Measurements from ENCODE around the gene PNMA8A.
A peak's percentile ranks its signal among the peaks of the same experiment; 100 is the strongest.

The PNMA8A gene

DNA sequence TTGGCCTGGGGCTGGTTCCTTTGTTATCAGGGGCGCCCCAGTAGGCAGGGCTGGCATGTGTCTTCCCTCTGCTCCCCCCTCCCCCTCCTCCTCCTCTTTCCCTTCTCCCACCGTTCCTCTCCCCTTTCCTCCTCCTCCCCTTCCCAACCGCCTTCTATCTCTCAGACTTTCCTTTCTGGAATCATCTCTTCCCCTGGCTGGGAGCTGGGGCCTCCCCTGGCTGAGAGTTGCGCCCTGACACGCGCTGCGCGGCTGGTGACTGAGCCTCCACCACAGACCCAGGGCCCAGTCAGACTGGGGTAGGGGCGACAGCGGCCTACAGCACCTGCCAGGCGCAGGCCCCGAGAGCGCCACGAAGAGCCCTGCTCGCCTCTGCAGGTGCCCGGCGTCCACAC, 21.5 kb upstream of the PNMA8A start:
- no peak for DNase-seq (ENCODE audit: low read depth)

DNA sequence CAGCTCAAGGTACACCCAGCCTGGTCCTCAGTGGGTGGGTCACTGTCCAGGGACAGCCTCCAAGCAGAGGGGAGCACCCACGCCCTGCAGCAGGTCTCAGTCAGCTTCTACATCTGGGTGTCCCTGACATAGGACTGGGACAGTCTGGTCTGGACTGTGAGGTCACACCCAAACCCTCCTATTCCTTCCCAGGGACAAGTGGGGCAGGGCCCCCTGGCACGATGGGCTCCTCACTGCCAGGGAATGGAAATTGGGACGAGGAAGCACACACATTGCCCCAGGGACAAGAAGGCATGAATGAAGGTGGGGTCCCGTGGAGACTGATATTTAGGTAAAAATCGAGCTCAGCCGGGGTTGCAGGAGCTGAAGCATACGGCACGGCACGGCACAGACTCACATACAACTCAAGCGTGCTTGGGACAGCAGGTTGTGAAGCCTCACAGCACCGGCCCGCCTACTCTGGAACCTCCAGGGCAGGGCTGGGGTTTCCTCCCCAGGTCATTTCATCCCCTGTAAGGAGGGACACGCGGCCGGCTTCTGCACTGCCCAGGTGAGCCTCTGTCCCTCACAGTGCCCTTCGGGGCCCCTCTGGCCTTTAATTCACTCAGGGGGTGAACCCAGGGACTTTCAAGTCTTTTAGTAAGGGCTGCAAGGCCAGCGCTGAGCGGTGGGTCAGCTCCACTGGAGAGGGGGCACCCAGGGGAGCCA, 20.8 kb upstream of the PNMA8A start:
- no peak for DNase-seq (ENCODE audit: low read depth)

DNA sequence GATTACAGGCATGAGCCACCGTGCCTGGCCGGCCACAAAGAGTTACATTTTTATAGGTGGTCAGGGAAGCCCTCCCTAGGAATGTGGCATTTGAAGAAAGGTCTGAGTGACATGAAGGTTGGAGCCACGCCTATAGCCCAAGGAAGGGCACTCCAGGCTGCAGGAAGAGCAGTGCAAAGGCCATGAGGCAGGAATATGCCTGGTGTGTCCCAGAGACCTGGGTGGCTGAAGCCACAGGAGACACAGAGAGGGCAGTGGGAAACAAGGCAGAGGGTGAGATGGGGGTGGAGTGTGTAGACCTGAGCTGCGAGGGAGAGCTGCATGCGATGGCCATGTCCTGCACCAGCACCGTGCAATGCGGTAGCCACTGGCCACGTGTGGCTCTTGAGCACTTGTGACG, 19.4 kb upstream of the PNMA8A start:
- no peak for DNase-seq (ENCODE audit: low read depth)

DNA sequence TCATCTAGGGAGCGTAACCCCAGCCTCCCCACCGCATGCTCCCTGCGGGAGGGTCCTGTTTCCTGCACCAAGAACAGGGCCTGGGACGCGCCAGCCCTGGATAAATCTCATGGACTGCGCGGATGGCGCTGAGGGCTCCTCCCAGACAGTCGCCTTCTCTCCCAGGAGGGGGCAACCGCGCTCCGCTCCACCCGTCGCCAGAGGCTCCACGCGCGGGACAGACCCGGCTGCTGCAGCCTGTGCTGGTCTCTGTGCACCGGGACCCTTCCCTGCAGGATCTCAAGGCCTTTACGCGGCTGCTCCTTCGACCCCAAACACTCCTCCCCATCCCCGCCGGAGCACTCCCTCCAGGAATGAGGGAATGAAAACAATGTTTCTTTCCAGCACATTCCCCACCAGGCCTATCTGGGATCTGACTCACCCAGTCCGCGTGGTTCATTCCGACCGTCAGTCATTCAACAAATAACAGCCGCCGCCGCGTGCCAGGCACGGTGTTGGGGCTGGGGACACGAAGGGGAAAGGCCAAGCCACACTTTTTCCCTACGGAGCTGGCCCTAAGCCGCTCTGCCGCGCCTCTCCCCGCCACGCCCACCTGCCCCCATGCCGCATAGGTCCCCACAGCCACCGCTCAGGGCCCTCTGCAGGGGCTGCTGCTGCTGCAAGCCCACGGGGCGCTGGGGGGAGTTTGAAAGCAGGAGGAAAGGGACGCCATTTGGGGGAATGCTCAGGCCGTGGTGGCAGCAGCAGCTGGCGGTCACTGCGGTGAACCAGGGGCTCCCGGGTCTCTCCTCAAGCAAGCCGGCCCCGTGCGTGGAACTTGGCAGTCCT, 18.3 kb upstream of the PNMA8A start:
- DNase-seq (ENCODE audit: low read depth): no peak

DNA sequence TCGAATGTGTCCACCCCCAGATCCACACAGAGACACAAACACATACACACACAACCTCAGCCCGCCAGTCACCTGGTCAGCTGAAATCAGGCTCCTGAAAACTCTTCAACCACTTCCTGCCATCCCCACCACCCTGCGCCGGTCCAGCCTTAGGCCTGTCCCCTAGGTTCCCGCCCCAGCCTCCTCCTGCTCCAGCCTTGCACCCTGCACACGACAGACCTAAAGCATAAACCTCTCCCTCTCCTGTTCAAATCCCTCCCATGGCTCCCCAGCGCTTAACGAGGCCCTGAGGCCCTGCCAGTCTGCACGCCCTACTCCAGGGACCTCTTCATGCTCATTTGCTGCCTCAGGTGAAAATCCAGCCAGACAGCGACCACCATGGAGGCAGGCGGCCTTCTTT, 17.2 kb upstream of the PNMA8A start:
- DNase-seq (ENCODE audit: low read depth): no peak

DNA sequence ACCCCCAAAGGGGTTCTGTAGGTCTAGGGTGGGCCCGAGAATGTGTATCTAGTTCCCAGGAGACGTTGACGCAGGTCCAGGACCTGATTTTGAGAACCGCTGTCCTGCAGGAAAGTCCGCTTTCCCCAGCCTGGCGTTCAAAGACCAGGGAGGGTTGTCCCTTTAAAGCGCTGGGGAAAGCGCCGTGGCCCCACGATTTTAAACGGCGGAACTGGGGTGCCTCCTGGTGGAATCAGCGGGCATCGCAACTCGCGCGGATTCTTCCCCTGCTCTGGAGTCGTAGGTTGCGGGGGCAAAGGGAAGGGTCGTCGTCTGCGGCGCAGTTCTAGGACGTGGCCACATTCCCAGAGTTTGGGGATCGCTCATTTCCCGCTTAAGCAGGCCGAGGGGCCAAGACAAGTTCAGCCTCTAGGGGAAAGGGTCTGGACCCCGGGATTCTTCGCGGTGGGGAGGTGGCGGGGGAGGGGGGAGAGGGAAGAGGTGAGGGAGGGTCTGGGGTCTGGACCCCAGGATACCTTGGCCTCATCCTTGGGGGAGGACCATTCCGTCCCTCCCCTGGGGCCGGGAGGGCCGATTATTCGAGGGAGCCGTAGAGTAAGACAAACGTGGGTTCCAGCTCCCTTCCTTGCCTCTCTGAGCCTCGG, 16.6 kb upstream of the PNMA8A start:
- peak; percentile 67 for DNase-seq (ENCODE audit: low read depth)

DNA sequence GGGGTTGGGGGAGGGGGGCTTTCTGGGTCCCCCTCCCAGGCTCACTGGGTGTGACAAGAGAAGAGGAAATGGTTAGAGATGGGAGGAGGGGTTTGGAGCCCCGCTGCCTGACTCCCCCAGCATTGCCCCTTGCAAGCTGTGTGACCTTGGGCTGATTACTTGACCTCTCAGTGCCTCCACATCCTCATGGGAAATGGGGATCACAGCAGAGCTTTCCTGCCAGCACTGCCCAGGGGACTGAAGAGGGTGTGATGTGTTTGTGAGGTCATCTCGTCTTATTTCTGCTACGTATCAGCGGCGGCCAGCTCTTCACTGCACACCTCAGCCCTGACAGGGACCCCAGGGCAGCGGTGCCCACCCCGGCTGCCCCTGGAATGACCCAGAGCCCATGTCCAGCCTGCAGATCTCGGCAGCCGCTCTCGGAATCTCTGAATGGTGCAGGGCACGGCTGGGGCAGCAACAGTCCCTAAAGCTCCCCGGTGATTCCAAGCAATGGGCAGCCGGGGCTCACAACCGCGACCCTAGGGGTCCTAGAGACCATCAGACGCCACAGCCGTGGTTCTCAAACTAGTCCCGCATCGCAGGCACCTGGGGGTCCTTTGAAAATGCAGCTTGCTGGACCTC, 15.9 kb upstream of the PNMA8A start:
- DNase-seq (ENCODE audit: low read depth): no peak

DNA sequence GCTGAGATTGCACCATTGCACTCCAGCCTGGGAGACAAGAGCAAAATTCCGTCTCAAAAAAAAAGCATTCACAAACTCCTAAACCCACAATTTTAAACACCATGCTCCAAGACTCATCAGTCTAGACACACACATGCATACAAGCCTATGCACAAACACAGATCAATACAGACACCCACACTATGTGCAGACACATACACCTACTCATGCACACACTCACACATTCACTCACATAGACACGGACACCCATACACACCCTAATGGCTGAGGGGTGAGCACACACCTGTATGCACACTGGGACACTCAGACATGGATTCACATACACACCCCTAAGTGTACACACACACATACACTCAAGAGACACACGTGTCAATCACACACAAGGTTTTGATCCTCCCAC, 15.0 kb upstream of the PNMA8A start:
- no peak for DNase-seq (ENCODE audit: low read depth)

DNA sequence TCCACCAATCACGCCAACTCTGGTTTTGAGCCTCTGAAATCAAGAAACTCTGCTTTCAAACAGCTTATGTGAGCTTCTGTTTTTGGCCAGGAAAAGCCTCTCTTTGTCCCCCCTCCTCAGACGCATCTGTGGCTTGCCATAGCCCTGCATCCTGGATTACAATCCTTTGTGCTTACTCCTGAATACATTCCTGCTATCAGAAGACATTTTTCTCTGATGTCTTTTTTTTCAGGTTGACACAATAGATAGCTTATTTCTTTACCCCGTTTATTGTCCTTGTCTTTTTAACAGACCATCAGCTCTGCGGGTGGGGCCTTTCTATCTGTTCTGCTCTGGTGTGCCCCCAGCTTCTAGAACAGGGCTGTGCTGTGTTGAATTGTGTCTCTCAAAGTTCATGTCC, 13.3 kb upstream of the PNMA8A start:
- DNase-seq (ENCODE audit: low read depth): no peak

DNA sequence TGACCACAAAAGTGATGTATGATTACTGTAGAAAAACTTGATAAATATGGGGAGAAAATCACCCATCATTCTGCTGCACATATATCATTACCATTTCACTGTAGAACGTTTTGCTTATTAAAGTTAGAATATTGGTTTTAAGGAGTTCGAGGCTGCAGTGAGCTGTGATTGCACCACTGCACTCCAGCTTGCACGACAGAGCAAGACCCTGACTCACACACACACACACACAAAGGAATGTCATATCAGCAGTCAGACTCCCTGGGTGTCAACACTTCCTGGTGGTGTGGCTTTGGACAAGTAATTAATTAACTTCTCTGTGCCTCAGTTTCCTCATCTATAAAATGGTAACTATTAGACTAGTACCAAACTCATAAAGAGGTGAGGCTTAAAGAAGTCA, 11.3 kb upstream of the PNMA8A start:
- DNase-seq (ENCODE audit: low read depth): no peak

DNA sequence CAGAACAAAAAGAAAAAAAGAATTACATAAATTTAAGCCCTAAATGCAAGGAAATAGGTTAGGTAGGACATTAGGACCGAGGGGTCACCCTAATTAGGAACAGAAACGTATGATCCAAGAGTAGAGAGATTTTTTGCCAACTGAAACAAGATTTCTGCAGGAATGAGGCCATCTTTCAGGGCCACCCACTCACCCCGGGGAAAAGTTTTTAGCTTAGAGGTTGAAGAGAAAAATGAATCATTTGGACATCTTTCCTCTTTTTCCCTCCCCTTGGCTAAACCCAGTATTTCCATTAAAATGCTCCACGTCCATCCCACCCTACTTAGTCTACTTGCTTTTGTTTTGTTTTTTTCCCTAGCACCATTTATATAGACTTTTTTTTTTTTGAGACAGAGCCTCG, 10.6 kb upstream of the PNMA8A start:
- DNase-seq (ENCODE audit: low read depth): no peak

DNA sequence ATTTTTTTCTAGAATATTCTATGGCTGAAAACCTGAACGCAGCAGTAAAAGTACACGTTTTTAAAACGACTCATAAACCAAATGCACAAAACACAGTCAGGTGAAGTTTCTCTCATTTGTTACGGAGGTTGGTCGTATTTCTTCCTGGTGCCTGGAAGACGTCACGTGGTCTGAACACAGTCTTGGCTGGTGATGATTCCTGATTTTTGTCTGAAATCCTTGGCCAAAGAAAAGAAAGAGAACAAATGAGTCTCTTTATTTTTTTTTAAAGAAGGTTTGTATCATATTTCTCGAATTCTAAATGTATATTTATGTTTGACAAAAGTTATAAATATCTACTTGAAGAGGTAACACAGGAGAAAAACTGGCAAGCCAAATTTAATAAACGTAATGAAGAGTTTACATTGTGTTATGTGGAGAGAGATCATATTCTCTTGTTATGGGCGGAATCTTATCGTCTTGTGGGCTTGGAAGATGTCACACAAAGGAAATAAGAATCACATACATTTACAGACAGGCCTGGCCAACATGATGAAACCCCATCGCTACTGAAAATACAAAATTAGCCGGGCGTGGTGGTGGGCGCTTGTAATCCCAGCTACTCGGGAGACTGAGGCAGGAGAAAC, 10.0 kb upstream of the PNMA8A start:
- no peak for DNase-seq (ENCODE audit: low read depth)

DNA sequence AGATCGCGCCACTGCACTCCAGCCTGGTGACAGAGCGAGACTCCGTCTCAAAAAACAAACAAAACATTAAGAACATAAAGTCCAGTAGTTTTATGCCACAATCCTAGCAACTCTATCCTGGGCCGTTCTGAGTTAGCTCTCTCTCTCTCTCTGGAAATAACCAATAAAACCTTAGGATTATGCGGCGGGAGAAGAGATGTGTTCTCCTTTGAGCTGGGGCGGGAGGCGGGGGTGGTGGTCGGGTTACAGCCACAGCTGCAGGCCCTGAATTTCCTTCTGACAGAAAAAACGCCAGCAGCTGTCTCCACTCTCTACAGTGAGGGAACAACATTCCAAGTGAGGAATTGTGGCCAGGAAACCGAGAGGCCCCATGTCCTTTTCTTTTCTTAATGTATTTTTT, 9.1 kb upstream of the PNMA8A start:
- no peak for DNase-seq (ENCODE audit: low read depth)

DNA sequence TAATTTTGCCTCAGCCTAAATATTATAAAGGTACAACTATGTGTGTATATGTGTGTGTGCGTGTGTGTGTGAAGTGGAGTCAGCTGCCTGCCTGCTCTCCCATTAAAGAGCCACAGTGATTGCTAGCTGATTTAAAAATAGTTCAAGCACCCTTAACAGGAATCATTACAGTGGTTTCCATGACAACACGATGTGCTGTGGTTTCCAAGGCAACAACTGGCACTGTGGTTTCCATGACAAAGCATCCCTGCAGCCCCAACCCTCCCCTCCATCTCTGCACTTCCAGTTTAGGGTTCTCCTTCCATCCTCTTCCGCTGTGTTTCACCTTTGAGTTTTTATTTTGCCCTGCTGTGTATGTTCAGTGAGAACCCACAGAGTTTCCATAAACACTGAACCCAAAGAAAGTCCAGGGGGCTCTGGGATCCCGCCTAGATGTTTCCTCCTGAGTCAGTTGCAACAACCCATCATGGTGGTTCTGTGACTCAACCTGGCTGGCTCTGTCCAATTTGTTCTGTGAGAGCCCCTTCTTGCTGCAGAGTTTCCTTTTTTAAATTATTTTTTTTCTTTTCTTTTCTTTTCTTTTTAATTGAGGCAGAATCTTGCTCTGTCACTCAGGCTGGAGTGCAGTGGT, 7.1 kb upstream of the PNMA8A start:
- no peak for DNase-seq (ENCODE audit: low read depth)

DNA sequence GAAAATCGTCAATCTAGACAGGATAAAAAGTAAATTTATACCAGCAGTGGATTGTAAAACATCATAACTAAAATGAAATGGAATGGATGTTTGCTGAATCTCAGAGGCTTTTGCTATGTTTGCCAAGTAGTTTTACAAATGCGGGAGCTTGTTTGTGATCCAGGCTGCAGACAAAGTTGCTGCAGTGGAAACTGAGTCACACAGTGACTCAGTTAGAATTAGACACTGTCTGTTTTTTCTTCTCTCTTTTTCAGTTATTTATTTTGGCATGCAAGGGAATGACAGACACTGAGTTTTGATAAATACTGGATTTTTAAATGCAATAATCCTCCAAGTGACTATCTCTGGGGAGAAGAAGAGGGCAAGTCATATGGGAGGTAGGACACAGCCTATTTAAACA, 4.6 kb upstream of the PNMA8A start:
- DNase-seq (ENCODE audit: low read depth): no peak

DNA sequence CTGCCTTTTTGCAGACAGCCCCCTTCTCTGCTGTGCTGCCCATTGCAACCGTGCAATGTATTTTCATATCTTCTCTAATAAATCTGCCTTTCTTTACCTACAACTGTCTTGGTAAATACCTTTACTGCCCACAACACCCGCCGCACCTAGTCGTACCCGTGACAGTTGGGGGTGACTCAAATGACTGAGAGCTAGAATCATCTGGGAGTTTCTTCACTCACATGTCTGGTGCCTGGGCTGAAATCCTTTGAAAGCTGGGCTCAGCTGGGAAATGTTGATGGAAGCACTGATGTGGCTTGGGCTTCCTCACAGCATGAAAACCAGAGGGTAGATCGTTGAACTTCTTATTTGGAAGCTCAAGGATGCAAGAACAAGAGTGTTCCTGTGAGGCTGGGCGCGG, 2.8 kb upstream of the PNMA8A start:
- DNase-seq (ENCODE audit: low read depth): no peak

DNA sequence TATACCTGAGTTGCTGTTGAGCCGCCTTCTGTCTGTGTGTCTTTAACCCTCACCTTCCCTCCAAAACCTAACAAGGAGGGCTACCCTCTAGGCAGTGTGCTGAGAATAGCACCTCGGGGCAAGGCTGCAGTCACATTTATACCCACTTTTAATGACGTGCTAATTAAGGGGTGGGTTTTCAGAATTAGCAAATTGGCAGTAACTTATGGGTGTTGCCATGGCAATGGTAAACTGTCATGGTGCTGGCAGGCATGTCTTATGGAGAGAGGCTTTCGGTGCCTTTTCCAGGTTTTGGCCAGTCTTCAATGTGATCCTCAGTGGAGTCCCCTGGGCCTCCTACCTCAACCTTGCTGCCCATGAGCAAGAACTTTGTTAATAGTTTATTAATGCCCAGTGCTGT, 1.2 kb upstream of the PNMA8A start:
- DNase-seq (ENCODE audit: low read depth): no peak

DNA sequence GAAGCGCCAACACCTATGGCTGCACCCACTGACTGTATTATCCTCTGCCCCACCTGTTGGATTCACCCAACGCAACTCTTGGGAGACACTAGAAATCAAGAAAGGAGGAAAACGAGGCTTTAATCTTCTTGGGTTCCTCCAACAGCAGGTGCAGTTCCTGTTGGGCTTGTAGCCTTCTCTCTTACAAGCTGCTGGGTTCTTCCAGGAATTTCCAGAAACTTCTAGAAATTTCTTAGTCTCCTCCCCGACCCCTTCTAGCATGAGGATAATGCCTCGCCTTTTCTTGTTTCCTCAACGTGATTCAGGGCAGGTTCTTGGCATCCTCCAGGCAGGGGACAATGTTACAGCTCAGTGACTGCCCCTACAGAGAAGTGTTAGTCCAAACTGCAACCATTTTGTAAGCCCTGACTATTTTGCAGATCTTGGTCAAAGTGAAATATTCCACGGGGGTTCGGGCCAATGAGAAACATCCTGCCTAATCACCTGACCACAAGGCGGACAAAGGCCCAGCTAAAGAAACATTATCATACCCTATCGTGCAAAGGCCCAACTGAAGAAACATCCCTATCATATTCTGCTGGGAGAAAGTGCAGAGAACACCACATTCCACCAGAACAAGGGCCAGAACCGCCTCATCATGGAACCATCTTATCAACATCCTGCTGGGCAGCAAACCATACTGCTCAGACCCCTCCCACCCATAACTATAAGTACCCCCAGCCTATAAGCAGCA, 614 bp upstream of the PNMA8A start:
- no peak for DNase-seq (ENCODE audit: low read depth)

DNA sequence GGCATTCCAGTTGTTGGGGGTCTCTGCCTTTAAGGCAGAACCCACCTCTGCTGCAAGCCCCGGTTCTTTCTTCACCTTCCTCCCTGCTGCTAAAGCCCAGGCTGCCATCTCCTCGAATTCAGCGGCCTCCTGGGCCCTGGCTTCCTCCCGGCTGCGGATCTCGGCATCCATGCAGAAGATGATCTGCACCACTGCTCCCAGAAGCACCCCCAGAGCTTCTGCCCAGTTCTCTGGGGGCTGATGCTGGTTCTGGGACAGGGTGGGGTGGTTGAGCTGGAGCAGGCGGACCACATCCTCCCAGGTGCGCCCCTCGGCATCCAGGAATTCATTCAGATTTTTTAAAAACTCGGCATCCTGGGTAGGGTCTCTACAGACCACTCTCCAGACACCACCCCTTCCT, 987 bp downstream of the PNMA8A start:
- DNase-seq (ENCODE audit: low read depth): no peak

DNA sequence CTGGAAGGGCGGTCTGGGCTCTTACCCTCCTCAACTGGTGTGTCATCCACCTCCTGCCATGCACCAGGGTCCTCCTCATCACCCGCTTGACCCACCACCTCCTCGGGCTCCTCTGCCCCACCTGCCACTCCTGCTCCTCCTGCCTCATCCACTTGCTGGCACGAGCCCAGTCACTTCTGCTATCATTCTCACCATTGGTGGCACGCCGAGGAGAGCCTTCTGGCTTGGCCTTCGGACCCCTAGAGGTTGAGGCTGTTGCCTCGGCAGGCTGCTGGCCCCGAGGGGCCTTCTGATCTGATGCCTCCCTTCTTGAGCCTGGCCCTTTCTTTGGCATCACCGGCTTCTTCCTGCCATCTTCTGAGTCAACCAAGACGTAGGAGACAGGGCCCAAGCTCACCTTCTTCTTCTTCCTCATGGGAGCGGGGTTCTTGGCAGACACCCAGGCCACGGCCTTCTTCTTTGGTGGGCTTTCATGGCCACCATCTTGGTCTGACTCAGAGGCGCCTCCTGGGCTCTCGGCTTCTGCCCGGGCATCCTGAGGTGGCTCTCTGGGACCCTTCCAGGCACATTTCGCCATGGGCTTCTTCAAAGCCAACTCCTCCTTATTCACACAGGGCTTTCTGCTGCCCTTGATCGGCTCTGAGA, 1.7 kb downstream of the PNMA8A start:
- DNase-seq (ENCODE audit: low read depth): no peak

Measured in stimulated activated CD8-positive, alpha-beta memory T cell treated with anti-CD3 and anti-CD28 coated beads, Interleukin-12 subunit alpha, Interleukin-12 subunit beta, amount 100 ng/mL, for 1 hour (primary cell).